Measurements from ENCODE around the gene LITAF. TPM values are rescaled to one million over a fixed set of nuclear protein-coding genes. Genes with fewer than 3 reads are reported as not detected.

Gene LITAF
- total RNA-seq, 1 experiment from 2014 or later = 73.0 TPM

DNA sequence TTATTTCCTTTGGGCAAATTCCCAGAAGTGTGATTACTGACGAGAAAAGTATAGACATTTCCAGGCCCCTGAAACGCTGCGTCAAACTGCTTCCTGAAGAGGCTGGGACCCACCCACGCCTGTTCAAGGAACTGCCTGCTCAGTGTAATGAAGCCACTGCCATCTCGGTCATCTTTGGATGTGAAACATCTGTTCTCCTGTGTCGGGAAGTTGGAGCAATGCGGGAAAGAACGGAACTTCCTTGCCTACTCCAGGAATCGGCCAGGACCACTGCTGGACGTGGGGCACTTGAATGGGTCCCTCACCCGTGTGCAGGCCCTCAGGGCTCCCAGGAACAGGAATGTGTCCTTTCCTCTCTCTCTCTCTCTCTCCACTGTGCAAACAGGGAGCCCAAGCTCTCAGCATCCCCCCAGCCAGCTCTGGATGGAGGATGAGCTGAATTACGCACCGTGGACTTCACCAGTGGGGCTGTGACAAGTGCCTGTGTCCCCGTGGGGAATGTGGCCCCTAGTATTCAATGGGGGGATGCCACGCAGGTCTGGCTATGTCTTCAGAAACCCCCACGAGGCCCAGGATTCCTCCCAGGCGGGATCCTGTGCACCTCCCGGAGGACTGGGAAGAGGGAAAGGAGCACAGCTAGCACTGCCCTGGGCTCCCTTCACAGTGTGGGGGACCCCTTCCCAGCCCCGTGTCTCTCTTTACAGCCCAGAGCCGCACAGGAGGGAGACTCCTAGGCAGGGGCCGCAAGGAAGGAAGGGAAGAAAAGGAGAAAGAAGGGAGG lies 18.3 kb upstream of the LITAF start:
- ChIA-PET CTCF (no interaction called here), POLR2A (no interaction called here)
- no peak for DNase-seq (ENCODE audit: low spot score)
- ATAC-seq = no peak
- peaks cover 31% of the 10 kb centered on the region for H3K4me1 Mint-ChIP-seq
- H3K36me3 Mint-ChIP-seq = no peaks in the 10 kb centered on the region
- H3K9me3 Mint-ChIP-seq = no peaks in the 10 kb centered on the region
- H3K27me3 Mint-ChIP-seq (ENCODE audit: low read depth) = peaks cover 7% of the 10 kb centered on the region
- no peak overlapping the region for H3K27ac Mint-ChIP-seq
- no peak overlapping the region for H3K4me3 Mint-ChIP-seq
- TF ChIP-seq CREB1 (CRISPR knock-in tag; IDR thresholded peaks at IDR 0.05) (no peak), ZNF281 (CRISPR knock-in tag; IDR thresholded peaks at IDR 0.05) (no peak), SP1 (CRISPR knock-in tag; conservative IDR thresholded peaks at IDR 0.05) (no peak), OVOL2 (CRISPR knock-in tag; IDR thresholded peaks at IDR 0.05; ENCODE audit: borderline replicate concordance) (no peak), ZSCAN18 (CRISPR knock-in tag; IDR thresholded peaks at IDR 0.05) (no peak), CDX4 (CRISPR knock-in tag; IDR thresholded peaks at IDR 0.05; ENCODE audit: borderline replicate concordance) (no peak), TEAD1 (CRISPR knock-in tag; IDR thresholded peaks at IDR 0.05) (no peak), ZNF121 (CRISPR knock-in tag; IDR thresholded peaks at IDR 0.05) (no peak), NR2C2 (CRISPR knock-in tag; IDR thresholded peaks at IDR 0.05) (no peak), ESRRA (CRISPR knock-in tag; IDR thresholded peaks at IDR 0.05; ENCODE audit: borderline replicate concordance) (no peak)
- TF ChIP-seq, protein P1, sequence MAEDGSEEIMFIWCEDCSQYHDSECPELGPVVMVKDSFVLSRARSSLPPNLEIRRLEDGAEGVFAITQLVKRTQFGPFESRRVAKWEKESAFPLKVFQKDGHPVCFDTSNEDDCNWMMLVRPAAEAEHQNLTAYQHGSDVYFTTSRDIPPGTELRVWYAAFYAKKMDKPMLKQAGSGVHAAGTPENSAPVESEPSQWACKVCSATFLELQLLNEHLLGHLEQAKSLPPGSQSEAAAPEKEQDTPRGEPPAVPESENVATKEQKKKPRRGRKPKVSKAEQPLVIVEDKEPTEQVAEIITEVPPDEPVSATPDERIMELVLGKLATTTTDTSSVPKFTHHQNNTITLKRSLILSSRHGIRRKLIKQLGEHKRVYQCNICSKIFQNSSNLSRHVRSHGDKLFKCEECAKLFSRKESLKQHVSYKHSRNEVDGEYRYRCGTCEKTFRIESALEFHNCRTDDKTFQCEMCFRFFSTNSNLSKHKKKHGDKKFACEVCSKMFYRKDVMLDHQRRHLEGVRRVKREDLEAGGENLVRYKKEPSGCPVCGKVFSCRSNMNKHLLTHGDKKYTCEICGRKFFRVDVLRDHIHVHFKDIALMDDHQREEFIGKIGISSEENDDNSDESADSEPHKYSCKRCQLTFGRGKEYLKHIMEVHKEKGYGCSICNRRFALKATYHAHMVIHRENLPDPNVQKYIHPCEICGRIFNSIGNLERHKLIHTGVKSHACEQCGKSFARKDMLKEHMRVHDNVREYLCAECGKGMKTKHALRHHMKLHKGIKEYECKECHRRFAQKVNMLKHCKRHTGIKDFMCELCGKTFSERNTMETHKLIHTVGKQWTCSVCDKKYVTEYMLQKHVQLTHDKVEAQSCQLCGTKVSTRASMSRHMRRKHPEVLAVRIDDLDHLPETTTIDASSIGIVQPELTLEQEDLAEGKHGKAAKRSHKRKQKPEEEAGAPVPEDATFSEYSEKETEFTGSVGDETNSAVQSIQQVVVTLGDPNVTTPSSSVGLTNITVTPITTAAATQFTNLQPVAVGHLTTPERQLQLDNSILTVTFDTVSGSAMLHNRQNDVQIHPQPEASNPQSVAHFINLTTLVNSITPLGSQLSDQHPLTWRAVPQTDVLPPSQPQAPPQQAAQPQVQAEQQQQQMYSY (CRISPR knock-in tag; IDR thresholded peaks at IDR 0.05) = no peak
- TF ChIP-seq, protein P2, sequence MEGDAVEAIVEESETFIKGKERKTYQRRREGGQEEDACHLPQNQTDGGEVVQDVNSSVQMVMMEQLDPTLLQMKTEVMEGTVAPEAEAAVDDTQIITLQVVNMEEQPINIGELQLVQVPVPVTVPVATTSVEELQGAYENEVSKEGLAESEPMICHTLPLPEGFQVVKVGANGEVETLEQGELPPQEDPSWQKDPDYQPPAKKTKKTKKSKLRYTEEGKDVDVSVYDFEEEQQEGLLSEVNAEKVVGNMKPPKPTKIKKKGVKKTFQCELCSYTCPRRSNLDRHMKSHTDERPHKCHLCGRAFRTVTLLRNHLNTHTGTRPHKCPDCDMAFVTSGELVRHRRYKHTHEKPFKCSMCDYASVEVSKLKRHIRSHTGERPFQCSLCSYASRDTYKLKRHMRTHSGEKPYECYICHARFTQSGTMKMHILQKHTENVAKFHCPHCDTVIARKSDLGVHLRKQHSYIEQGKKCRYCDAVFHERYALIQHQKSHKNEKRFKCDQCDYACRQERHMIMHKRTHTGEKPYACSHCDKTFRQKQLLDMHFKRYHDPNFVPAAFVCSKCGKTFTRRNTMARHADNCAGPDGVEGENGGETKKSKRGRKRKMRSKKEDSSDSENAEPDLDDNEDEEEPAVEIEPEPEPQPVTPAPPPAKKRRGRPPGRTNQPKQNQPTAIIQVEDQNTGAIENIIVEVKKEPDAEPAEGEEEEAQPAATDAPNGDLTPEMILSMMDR (IDR thresholded peaks at IDR 0.05) = no peak
- TF ChIP-seq, protein P3, sequence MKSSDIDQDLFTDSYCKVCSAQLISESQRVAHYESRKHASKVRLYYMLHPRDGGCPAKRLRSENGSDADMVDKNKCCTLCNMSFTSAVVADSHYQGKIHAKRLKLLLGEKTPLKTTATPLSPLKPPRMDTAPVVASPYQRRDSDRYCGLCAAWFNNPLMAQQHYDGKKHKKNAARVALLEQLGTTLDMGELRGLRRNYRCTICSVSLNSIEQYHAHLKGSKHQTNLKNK (CRISPR knock-in tag; IDR thresholded peaks at IDR 0.05) = no peak
- TF ChIP-seq, protein P4, sequence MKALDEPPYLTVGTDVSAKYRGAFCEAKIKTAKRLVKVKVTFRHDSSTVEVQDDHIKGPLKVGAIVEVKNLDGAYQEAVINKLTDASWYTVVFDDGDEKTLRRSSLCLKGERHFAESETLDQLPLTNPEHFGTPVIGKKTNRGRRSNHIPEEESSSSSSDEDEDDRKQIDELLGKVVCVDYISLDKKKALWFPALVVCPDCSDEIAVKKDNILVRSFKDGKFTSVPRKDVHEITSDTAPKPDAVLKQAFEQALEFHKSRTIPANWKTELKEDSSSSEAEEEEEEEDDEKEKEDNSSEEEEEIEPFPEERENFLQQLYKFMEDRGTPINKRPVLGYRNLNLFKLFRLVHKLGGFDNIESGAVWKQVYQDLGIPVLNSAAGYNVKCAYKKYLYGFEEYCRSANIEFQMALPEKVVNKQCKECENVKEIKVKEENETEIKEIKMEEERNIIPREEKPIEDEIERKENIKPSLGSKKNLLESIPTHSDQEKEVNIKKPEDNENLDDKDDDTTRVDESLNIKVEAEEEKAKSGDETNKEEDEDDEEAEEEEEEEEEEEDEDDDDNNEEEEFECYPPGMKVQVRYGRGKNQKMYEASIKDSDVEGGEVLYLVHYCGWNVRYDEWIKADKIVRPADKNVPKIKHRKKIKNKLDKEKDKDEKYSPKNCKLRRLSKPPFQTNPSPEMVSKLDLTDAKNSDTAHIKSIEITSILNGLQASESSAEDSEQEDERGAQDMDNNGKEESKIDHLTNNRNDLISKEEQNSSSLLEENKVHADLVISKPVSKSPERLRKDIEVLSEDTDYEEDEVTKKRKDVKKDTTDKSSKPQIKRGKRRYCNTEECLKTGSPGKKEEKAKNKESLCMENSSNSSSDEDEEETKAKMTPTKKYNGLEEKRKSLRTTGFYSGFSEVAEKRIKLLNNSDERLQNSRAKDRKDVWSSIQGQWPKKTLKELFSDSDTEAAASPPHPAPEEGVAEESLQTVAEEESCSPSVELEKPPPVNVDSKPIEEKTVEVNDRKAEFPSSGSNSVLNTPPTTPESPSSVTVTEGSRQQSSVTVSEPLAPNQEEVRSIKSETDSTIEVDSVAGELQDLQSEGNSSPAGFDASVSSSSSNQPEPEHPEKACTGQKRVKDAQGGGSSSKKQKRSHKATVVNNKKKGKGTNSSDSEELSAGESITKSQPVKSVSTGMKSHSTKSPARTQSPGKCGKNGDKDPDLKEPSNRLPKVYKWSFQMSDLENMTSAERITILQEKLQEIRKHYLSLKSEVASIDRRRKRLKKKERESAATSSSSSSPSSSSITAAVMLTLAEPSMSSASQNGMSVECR (CRISPR knock-in tag; IDR thresholded peaks at IDR 0.05; ENCODE audit: borderline replicate concordance) = no peak
- TF ChIP-seq, protein P5, sequence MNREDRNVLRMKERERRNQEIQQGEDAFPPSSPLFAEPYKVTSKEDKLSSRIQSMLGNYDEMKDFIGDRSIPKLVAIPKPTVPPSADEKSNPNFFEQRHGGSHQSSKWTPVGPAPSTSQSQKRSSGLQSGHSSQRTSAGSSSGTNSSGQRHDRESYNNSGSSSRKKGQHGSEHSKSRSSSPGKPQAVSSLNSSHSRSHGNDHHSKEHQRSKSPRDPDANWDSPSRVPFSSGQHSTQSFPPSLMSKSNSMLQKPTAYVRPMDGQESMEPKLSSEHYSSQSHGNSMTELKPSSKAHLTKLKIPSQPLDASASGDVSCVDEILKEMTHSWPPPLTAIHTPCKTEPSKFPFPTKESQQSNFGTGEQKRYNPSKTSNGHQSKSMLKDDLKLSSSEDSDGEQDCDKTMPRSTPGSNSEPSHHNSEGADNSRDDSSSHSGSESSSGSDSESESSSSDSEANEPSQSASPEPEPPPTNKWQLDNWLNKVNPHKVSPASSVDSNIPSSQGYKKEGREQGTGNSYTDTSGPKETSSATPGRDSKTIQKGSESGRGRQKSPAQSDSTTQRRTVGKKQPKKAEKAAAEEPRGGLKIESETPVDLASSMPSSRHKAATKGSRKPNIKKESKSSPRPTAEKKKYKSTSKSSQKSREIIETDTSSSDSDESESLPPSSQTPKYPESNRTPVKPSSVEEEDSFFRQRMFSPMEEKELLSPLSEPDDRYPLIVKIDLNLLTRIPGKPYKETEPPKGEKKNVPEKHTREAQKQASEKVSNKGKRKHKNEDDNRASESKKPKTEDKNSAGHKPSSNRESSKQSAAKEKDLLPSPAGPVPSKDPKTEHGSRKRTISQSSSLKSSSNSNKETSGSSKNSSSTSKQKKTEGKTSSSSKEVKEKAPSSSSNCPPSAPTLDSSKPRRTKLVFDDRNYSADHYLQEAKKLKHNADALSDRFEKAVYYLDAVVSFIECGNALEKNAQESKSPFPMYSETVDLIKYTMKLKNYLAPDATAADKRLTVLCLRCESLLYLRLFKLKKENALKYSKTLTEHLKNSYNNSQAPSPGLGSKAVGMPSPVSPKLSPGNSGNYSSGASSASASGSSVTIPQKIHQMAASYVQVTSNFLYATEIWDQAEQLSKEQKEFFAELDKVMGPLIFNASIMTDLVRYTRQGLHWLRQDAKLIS (CRISPR knock-in tag; IDR thresholded peaks at IDR 0.05; ENCODE audit: borderline replicate concordance) = no peak
- TF ChIP-seq, protein P6, sequence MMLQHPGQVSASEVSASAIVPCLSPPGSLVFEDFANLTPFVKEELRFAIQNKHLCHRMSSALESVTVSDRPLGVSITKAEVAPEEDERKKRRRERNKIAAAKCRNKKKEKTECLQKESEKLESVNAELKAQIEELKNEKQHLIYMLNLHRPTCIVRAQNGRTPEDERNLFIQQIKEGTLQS (CRISPR knock-in tag; conservative IDR thresholded peaks at IDR 0.05) = no peak
